CD14-positive monocyte (primary cell): ENCODE results near the gene TLCD3B. TPM values are rescaled to one million over a fixed set of nuclear protein-coding genes. Genes with fewer than 3 reads are reported as not detected.

Source experiments
- DNase-seq, 3 donors: peaks; one replicate each; pipeline ENCODE4 v3.0.0-alpha.2; 2011 to 2022
- H2AFZ ChIP-seq: 2 replicates; pipeline ENCODE4 v1.6.0; 2012; ENCODE audit warnings: mild to moderate bottlenecking, low read depth, low read length, inconsistent platforms; ENCODE audit not compliant: insufficient read depth, poor library complexity, severe bottlenecking
- H3K27ac ChIP-seq, 2 donors: 1 replicate in 1 of 2; 2 replicates in 1 of 2; pipeline ENCODE4 v1.5.1; 2012 to 2013; ENCODE audit warnings: low read length in 2 of 2, control low read depth in 1 of 2, inconsistent platforms in 1 of 2, low read depth in 1 of 2, mild to moderate bottlenecking in 1 of 2
- H3K27me3 ChIP-seq, 2 donors: one replicate each; pipeline versions ENCODE4 v1.6.0 to v1.6.1; 2011 to 2013; ENCODE audit warnings: low read length in 2 of 2; ENCODE audit not compliant: control insufficient read depth in 2 of 2, insufficient read depth in 2 of 2
- H3K36me3 ChIP-seq, 2 donors: replicated peaks in 1 of 2; 1 replicate in 1 of 2; 2 replicates in 1 of 2; pipeline versions ENCODE4 v1.5.1 to v1.6.1; 2012 to 2013; ENCODE audit warnings: low read length in 2 of 2, control low read depth in 1 of 2, inconsistent platforms in 1 of 2, mild to moderate bottlenecking in 1 of 2; ENCODE audit not compliant: insufficient read depth in 2 of 2, control insufficient read depth in 1 of 2
- H3K4me1 ChIP-seq, 2 donors: 1 replicate in 1 of 2; 2 replicates in 1 of 2; pipeline versions ENCODE4 v1.5.1 to v1.6.1; 2012 to 2013; ENCODE audit warnings: low read length in 2 of 2, control low read depth in 1 of 2, inconsistent platforms in 1 of 2, mild to moderate bottlenecking in 1 of 2, moderate library complexity in 1 of 2; ENCODE audit not compliant: insufficient read depth in 2 of 2, control insufficient read depth in 1 of 2
- H3K4me2 ChIP-seq: replicated peaks from 2 replicates; pipeline ENCODE3; 2012; ENCODE audit warnings: low read length, moderate library complexity, mild to moderate bottlenecking; ENCODE audit not compliant: poor library complexity, severe bottlenecking; ENCODE audit errors: extremely low read depth
- H3K4me3 ChIP-seq, 3 experiments: fragments of 200-600 bp in 1 of 3; sonication (generic) in 1 of 3; replicated peaks in 1 of 3; 1 replicate in 2 of 3; 2 replicates in 1 of 3; pipeline ENCODE4 v1.5.1; 2011 to 2013; ENCODE audit warnings: low read length in 3 of 3, mild to moderate bottlenecking in 3 of 3, control low read depth in 2 of 3, low read depth in 2 of 3, inconsistent platforms in 1 of 3, moderate library complexity in 1 of 3
- H3K79me2 ChIP-seq: 2 replicates; pipeline ENCODE4 v1.6.0; 2012; ENCODE audit warnings: mild to moderate bottlenecking, control low read depth, inconsistent platforms, low read length, moderate library complexity; ENCODE audit not compliant: insufficient read depth
- H3K9ac ChIP-seq: 2 replicates; pipeline ENCODE4 v1.6.0; 2017; ENCODE audit warnings: low read length, mild to moderate bottlenecking; ENCODE audit not compliant: insufficient read depth, poor library complexity, severe bottlenecking
- H3K9me3 ChIP-seq, 2 donors: replicated peaks in 1 of 2; 1 replicate in 1 of 2; 2 replicates in 1 of 2; pipeline versions ENCODE4 v1.5.1 to v1.6.1; 2012 to 2013; ENCODE audit warnings: low read length in 2 of 2, control low read depth in 1 of 2; ENCODE audit not compliant: control insufficient read depth in 1 of 2, insufficient read depth in 1 of 2
- H4K20me1 ChIP-seq: 2 replicates; pipeline ENCODE4 v1.6.0; 2012; ENCODE audit warnings: mild to moderate bottlenecking, low read length, control low read depth, moderate library complexity; ENCODE audit not compliant: insufficient read depth
- H3K27ac Mint-ChIP-seq, 7 donors: one replicate each; pipeline ENCODE4 v1.8.0; 2020; ENCODE audit warnings: mild to moderate bottlenecking in 7 of 7, mixed read lengths in 7 of 7, moderate library complexity in 6 of 7, inconsistent platforms in 2 of 7
- H3K27me3 Mint-ChIP-seq, 3 donors: one replicate each; pipeline ENCODE4 v1.8.0; 2021 to 2022; ENCODE audit warnings: low read depth in 3 of 3, mild to moderate bottlenecking in 3 of 3, mixed read lengths in 3 of 3, moderate library complexity in 3 of 3, inconsistent platforms in 1 of 3
- H3K36me3 Mint-ChIP-seq, 2 donors: one replicate each; pipeline ENCODE4 v1.8.0; 2020; ENCODE audit warnings: mixed read lengths in 2 of 2, inconsistent platforms in 1 of 2, mild to moderate bottlenecking in 1 of 2
- H3K4me1 Mint-ChIP-seq: one replicate; pipeline ENCODE4 v1.8.0; 2020; ENCODE audit warnings: mild to moderate bottlenecking, mixed read lengths
- H3K4me3 Mint-ChIP-seq, 2 donors: one replicate each; pipeline ENCODE4 v1.8.0; 2020; ENCODE audit warnings: mild to moderate bottlenecking in 2 of 2, mixed read lengths in 2 of 2, moderate library complexity in 1 of 2
- H3K9me3 Mint-ChIP-seq, 7 donors: one replicate each; pipeline ENCODE4 v1.8.0; 2020 to 2022; ENCODE audit warnings: mixed read lengths in 7 of 7, mild to moderate bottlenecking in 6 of 7, moderate library complexity in 6 of 7, inconsistent platforms in 2 of 7
- CTCF ChIP-seq: fragments of 200-600 bp; IDR thresholded peaks from one replicate; pipeline ENCODE4 v1.8.0; 2022; ENCODE audit warnings: antibody characterized with exemption, mild to moderate bottlenecking
- WGBS: methylation state at CpG from one replicate; pipeline ENCODE4 v1.1.5; 2013; ENCODE audit warnings: missing lambda C conversion rate; ENCODE audit not compliant: insufficient coverage; 5-methylcytosine and 5-hydroxymethylcytosine counted together
- intact Hi-C, 2 donors: fragments of 100-400 bp; cut with micrococcal nuclease; formaldehyde crosslinking; loops; one replicate each; pipeline versions ENCODE4 v1.15.0 to v1.15.1; 2023
- polyA plus RNA-seq, 3 donors: library from polyadenylated mRNA; depleted of rRNA in 1 of 3; unstranded in 2 of 3; stranded (reverse) in 1 of 3; fragments of 300-500 nt in 2 of 3; fragments of >200 nt in 1 of 3; fragmentation: Illumina TruSeq in 2 of 3; gene quantifications; 1 replicate in 2 of 3; 2 replicates in 1 of 3; pipeline ENCODE4 v1.2.3, GENCODE V29; 2012 to 2021

The TLCD3B gene
- polyA plus RNA-seq, 3 donors = not detected

GRCh38 chr16:29991571-29991904 lies 39.5 kb downstream of the TLCD3B start:
- peaks cover 18% of the 10 kb centered on the region for H3K4me1 Mint-ChIP-seq
- H3K4me2 ChIP-seq = no peak overlapping the region
- intact Hi-C loops = loop anchor here (5.0 to 10.0 kb wide), 2 partner anchors 177 to 766 kb away; partner anchors contain the start of genes PAGR1 (in 1 of the 2) and PRRT2 (in 1 of the 2)

GRCh38 chr16:29990883-29991570 lies 40.0 kb downstream of the TLCD3B start:
- no peak for DNase-seq
- Histone ChIP-seq H3K27me3 (no peaks in the 10 kb centered on the region), H2AFZ (no peak overlapping the region), H3K4me3 (no peak overlapping the region), H3K9me3 (no peaks in the 10 kb centered on the region), H4K20me1 (peaks cover 13% of the 10 kb centered on the region), H3K79me2 (peaks cover 8% of the 10 kb centered on the region), H3K36me3 (peaks cover 72 to 77% of the 10 kb centered on the region in 2 donors), H3K4me2 (no peak overlapping the region), H3K4me1 (peaks cover 9 to 21% of the 10 kb centered on the region in 2 donors), H3K9ac (no peak overlapping the region), H3K27ac (no peak overlapping the region)
- Mint-ChIP-seq H3K9me3 (no peaks in the 10 kb centered on the region), H3K27ac (no peak overlapping the region), H3K4me1 (peaks cover 13% of the 10 kb centered on the region), H3K4me3 (no peak overlapping the region), H3K36me3 (peaks cover 48 to 62% of the 10 kb centered on the region in 2 donors), H3K27me3 (peaks cover 0 to 2% (median 0%) of the 10 kb centered on the region in 3 donors)
- intact Hi-C loops = loop anchor here (5.0 to 10.0 kb wide), 2 partner anchors 176 to 766 kb away; partner anchors contain the start of genes PAGR1 (in 1 of the 2) and PRRT2 (in 1 of the 2)
- no peak for TF ChIP-seq CTCF
- 98% methylated on average over 23 of the region's 35 CpGs for WGBS

More at GRCh38 chr16:29991571-29991904, 39.5 kb downstream of the TLCD3B start:
- peaks cover 0 to 2% (median 0%) of the 10 kb centered on the region in 3 donors for H3K27me3 Mint-ChIP-seq
- no peak overlapping the region for H3K27ac ChIP-seq
- H3K79me2 ChIP-seq = peaks cover 12% of the 10 kb centered on the region
- no peak for DNase-seq
- no peak overlapping the region for H3K27ac Mint-ChIP-seq
- no peak overlapping the region for H3K9ac ChIP-seq
- H3K4me3 Mint-ChIP-seq = no peak overlapping the region
- peaks cover 67 to 72% of the 10 kb centered on the region in 2 donors for H3K36me3 ChIP-seq
- peaks cover 12 to 25% of the 10 kb centered on the region in 2 donors for H3K4me1 ChIP-seq
- peaks cover 43 to 57% of the 10 kb centered on the region in 2 donors for H3K36me3 Mint-ChIP-seq
- no peaks in the 10 kb centered on the region for H3K9me3 Mint-ChIP-seq
- peaks cover 13% of the 10 kb centered on the region for H4K20me1 ChIP-seq
- H2AFZ ChIP-seq = no peak overlapping the region
- no peak for TF ChIP-seq CTCF
- H3K9me3 ChIP-seq = no peaks in the 10 kb centered on the region
- no peaks in the 10 kb centered on the region for H3K27me3 ChIP-seq
- no peak overlapping the region for H3K4me3 ChIP-seq
- WGBS = 80% methylated on average over 1 of the region's 5 CpGs
